Measurements from ENCODE around the gene HSD3B1.

The HSD3B1 gene

DNA sequence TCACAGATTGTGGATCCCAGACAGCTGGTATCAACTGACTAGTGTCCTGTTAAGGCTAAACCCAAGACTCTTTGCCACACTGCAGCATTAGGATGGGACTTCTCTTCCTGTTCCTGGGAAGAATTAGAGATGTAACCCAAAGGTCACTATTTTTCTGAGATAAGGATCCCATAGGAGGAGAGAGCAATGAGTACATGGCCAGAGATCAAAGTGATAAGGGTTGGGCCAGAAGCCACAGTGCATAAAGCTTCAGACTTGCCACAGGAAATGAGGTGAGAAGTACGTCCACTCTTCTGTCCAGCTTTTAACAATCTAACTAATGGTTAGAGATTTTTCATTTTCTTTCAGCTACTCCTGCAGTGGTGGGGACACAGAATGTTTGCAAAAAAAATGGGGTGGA lies at the start of gene HSD3B1:
TSS of gene HSD3B1 (plus strand) at position 270 of the 400 bp plus-strand sequence. CDS start 267 bp downstream, outside the sequence.
- DNase-seq = no peak

DNA sequence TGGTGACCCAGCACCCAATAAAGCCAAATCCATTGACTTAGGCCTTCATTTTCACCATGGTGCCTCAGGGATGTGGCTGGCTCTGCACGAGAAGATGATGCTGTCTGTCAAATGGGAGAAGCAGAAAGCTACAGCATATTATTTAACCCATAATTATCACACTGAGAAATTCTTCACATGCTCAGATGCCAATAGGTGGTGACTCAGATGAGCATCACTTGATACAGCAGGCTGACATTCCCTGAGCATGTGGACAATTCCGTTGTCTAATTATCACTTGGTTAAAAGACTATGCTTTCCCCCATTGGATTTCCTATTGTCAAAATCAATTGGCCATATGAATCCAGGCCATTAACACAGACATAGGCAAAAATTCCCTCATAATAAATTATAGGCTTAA lies 44.0 kb upstream of the HSD3B1 start:
- DNase-seq = no peak

DNA sequence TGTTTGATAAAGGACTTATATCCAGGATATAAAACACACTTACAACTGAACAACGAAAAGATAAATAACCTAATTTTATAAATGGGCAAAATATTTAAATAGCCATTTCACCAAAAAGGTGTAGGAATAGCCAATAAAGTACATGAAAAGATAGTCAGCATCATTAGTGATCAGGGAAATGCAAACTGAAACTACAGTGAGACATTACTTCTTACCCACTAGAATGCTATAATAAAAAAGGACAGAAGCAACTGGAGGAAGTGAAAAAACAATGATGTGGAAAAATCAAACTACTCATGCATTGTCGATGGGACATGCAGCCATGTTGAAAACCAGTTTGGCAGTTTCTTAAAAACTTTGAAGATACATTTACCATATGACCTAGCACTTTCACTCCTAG lies 43.4 kb upstream of the HSD3B1 start:
- DNase-seq = no peak

DNA sequence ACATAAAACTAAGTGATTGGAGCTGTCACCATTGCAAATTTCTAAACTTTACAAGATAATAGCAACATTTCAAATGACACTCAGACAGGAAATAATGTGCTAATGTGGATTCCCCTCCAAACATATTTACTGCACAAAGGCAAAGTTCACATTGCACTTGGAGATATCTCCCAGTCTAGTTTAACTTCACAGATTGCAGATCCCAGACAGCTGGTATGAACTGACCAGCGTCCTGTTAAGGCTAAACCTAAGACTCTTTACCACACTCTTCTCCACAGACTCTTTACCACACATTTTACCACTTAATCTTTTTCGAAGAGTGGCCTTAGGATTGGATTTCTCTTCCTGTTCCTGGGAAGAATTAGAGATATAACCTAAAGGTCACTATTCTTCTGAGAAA lies 40.6 kb upstream of the HSD3B1 start:
- no peak for DNase-seq

DNA sequence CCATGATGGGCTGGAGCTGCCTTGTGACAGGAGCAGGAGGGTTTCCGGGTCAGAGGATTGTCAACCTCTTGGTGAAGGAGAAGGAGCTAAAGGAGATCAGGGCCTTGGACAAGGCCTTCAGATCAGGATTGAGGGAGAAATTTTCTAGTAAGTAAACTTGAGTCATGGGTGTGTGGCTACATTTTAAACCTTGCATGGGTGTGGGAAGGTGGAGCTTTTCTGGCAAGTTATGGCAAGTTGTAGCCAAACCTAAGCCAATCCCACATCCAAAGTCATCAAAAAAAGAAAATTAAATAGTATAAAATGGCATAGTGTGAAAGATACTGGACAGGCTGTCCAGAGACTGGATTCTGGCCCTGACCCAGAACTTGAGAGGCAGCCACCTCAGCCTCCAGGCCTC lies 39.8 kb upstream of the HSD3B1 start:
- no peak for DNase-seq

DNA sequence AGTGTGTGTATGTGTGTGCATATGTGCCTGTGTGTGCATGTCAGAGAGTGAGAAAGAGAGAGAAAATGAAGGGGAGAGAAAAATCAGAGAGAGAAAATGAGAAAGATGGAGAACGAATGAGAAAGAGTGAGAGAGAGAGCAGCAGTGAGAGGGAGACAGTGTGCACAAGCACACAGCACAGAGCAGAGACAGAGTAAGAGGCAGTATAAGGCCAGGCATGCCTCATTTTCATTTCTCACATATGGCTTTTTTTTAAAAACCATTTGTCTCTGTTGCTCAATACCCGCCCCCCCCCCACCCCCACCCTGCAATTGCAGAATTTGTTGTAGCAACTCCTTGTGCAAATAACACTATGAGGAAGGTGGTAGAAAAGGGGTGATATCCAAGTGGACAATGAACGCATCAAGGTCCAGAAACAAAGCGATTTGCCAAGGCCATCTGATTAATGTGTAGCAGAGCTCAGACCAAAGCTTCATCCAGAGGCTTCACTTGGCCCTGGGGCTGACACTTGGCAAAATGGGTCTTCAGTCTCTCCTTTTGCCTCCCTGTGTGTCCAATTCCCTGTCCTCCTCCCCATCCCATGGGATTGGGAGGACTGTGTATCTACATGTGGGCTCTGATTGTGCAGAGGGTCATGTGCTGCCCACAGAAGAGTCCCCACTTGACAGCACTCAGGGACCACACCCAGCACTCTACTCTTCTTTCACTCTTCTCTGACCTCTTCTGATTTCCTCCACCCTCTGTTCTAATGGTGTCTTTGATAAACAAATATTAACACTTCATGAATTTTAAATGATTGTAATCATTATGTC lies 38.9 kb upstream of the HSD3B1 start:
- no peak for DNase-seq

DNA sequence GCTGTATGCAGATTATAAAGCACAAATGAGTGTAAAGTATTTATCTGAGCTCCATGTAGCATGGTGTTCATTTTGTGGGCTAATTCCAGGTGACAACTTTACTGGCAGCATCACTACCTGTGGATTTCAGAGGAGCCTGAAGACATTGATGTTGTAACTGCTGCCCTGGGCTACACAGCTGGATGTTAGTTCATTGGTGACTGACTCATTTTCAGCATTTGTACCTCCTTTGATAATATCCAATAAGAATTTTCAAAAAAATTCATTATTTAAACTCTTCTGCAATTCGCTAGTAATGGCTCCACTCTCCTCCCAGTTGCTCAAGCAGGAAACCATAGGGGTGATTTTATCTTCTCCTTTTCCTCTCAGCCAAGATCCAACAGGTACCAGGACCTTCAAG lies 37.3 kb upstream of the HSD3B1 start:
- no peak for DNase-seq

DNA sequence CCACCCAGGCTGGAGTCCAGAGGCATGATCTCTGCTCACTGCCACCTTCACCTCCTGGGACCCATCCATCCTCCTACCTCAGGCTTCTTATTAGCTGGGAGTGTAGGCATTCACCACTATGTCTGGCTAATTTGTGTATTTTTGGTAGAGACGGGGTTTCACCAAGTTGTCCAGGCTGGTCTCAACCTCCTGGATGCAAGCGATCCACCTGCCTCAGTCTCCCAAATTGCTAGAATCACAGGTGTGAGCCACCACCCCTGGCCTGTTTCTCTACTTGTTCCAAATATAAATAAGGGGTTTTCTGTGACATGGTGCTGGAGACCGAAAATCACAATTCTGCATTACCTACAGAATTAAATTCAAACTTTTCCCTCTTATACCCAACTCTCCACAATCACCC lies 36.6 kb upstream of the HSD3B1 start:
- DNase-seq = no peak

DNA sequence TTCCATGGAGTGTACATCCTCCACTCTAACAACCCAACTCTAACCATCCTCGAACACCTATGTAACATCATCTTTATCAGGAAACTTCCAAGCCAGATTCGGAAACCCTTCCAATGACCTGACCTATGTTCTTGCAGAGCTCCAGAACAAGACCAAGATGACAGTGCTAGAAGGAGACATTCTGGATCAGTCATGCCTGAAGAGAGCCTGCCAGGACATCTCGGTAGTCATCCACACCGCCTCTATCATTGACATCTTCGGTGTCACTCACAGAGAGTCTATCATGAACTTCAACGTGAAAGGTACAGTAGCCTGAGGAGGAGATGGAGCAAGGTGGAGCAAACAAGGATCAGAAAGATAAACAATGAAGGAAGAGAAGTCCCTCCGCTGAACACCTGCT lies 36.1 kb upstream of the HSD3B1 start:
- no peak for DNase-seq

DNA sequence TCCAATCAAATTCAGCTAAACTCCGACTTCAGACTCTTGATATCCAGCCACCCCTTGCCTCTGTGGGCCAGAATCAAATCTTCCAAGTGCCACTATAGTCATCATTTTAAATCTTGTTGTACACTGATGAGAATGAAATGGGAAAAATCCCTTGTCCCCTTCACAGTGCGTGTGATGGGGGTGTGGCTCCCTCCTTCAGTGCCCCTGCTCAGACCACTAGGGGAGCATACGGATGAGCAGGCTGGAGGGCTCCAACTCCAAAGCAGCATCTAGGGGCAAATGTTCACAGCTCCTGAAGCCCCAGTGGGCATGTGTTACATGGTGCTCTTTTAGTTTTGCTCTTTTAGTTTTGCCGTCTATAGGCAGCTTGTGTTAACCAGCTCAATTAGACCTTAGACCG lies 35.4 kb upstream of the HSD3B1 start:
- no peak for DNase-seq

DNA sequence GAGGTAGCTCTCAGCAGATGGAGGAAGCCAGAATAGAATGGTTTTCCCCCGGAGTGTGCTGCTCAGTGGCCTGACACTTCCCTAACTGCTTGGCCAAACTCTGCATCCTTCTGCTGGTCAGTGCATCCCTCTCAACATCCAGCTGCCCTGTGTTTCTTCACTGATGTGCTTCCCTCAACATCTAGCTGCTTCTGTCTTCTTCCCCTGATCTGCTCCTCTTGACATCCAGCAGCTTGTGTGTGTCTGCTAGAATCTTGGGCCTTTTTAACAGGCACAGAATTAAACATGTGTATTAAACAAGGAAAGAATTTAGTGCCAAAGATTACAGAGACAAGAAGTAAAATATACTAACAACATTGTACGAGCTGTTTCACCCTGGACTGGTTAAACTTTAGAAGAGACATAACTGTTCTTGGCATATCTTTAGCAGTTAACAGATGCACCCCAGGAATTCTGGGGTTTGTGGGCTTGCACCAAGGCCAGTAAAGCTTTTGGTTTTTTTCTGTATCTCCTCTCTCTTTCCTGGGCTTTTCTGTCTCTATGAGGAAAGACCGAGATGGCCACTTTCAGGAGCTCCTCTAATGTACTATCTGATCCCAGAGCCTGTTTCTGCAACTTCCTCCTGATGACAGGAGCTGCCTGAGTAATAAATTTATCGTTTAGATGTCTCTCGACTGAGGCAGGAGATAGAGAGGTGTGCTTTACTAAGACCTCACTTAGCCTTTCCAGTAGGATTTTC lies 34.8 kb upstream of the HSD3B1 start:
- DNase-seq = no peak

DNA sequence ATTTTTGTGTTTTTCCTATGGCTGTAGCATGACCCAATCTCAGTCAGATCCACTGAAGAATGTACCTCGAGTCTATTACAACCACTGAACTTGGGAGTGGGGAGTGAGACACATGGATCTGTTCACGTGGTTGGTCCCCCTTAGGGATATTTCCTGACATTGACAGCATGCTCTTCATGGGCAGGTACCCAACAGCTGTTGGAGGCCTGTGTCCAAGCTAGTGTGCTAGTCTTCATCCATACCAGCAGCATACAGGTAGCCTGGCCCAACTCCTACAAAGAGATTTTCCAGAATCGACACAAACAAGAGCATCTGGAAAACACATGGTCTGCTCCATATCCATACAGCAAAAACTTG lies 34.2 kb upstream of the HSD3B1 start:
- DNase-seq = no peak

DNA sequence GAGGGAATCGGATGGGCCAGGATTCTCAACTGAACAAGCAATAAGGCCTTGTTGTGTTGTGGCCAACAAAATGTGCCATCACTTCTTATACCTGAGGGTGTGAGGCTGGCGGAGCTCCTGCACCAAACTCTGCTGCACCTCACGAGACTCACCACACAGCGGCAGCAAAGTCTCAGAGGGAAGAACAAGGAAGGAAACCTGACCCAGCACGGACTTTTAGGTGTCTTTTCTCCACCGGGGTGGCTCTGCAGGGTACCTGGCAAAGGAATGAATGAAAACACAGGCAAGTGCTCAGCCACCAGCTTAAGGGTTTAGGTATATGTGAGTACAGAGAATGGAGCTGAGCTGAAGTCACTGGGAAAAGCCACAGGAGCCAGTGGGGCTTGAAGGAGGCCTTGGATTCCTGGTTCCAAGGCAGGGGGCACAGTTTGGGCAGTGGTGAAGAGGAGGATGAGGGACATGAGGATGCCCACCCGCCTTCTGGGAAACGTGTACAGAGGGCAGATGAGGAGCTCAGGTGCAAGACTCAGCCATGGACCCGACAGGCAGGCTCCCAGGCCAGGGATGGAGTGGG lies 31.1 kb upstream of the HSD3B1 start:
- DNase-seq = peak in 1 of 2 donors; percentile 42

DNA sequence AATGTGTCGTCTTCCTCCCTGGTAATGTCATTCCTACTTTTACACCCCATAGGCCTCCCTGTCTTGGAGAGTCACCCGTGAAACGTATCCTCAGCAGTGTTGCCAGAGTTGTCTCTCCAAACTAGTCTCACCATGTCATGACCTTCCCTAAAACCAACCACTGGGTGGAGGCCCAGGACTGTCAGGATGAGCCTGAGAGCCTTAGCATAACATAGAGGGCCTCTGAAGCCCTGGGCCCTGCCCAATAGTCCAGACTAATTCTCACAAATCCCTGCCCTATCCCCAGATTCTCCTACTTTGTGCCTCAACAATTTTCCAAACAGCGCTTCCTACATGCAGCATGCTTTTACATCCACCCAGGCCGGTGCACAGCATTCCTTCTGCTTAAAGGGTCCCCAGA lies 29.3 kb upstream of the HSD3B1 start:
- DNase-seq = no peak

DNA sequence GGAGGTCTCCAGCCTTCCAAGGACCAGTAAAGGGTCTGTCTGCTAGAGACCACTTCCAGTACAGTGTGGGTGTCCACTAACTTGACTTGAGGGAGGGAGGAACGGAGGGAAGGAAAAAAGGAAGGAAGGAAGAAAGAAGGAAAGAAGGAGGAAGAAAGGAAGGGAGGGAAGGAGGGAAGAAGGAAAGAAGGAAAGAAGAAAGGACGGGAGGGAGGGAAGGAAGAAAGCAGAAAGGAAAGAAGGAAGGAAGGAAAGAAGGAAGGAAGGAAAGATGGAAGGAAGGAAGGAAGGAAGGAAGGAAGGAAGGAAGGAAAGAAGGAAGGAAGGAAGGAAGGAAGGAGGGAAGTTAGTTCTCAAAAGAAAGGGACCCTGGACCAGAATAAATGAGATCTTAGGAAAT lies 26.8 kb upstream of the HSD3B1 start:
- no peak for DNase-seq

DNA sequence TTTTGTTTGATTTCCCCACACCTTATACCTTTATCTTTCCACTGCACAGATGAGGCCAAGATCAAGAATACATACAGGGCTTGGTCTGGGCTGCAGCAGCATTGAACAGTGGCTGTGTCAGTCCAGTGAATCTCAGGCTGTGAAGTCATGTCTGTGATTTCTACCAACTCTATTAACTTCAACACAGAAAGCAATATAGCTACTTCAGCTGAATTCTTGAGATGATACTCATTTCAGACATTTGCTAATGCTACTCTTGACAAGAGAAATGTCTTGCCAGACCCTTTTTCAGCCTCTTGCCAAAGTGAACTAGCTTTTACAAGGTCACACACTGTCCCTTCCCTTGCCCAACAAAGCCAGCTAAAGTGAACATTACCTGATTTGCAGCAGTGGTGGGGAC lies 25.1 kb upstream of the HSD3B1 start:
- no peak for DNase-seq

DNA sequence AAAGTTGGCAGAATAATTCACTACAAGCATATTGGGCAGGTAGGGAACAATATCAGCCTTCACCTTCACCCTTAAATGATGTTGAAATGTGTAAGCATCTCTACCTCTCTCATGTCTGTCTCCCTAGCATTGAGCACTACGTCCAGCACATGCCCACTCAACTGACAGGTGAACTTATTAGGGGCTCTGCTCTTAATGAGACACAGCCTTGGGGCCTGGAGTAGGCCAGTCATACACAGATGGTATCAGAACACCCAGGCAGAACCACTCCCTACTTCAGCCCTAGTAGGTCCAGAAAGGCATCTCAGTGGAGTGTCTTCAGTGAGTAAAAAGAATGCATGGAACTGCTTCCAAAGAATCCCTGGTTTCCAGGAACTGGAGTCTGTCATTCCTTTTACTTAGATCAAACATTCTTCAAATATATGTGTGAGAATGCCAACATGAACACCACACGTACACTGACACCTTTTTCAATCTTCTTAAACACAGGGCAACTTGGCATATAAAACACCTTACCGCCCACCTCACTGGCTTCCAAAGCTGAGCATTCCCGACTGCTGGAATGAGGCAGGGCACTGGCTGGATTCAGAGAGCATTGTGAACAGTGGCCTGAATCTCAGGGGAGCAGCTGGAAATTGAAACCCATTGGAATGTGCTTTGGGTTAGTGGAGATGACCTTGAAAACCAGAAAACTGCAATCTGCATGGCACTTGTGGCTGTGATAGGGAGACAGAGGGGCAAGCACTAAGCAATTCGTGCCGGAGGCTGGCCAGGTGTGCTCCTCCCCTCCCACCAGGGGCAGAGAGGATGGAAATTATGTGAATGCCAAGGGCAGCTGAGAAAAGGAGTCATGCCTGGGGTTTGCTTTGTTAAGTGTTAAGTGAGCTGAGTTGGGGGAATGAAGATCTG lies 24.2 kb upstream of the HSD3B1 start:
- DNase-seq = no peak

DNA sequence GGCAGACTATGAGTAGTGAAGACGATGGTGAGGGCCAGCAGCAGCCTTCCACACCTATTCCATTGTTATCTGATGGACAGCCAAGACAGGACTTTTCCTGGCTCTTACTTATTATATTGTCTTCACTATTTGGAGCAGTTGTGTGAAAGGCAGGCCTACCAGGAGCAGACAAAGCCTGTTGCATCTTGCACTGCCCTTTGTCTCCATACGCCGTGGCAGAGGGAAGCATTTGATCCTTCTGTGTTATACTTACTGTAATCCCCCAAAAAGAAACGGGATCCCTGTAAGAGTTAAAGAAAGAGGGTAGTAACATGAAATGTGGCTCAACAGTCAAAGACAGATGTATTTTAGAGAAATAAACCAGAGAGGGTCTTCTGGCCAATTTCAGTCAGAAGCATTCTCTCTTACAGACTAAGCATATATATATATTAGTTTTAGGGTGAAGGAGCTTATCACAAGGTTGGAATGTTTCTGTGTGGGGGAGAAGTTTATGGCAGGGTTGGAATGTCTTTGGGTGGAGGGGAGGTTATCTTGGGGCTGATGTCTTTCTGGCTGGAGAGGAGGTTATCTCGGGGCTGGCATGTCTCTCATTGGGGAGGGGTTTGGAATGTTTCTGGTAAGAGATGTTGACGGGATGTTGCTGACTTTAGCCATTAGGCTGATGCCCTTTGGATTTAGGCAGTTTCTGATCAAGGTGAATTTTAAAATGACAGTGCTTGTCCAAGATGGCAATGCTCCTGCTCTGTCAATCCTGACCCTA lies 23.4 kb upstream of the HSD3B1 start:
- DNase-seq = no peak

DNA sequence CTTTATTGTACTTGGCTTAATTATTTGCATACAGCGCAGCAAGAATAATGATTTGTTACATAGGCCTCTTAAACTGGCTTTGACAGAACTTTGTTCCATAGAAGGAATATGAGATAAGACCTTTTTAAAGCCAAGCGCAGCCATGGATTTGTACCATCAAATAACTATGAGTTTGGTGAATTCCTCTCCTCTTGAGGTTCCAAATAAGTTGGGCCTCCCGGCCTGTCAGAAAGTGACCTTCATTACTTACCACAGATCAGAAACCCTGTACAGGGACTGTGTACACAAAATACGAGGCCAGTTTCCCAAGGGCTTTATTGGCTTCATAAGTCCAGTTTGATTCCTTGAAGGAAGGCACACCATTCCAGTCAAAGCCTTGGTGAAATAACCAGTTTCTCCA lies 21.8 kb upstream of the HSD3B1 start:
- no peak for DNase-seq

DNA sequence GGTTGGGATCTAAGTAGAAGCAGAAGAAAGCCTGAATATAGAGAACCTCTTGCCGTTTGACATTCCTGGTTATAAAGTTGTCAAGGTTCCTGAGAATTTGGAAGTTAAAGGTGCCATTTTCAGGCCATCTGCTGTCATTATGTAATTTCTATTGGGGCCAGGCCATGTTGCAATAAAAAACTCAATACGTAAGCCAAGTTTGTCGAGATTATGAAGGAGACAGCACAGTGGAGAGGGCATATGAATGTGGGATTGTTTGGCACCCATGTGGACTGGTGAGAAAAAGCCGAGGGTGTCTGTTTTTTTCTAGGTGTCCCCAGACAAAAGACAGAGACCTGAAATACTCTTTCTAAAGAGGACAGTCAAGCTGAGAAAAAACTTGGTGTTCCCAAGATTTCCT lies 18.8 kb upstream of the HSD3B1 start:
- DNase-seq = no peak

DNA sequence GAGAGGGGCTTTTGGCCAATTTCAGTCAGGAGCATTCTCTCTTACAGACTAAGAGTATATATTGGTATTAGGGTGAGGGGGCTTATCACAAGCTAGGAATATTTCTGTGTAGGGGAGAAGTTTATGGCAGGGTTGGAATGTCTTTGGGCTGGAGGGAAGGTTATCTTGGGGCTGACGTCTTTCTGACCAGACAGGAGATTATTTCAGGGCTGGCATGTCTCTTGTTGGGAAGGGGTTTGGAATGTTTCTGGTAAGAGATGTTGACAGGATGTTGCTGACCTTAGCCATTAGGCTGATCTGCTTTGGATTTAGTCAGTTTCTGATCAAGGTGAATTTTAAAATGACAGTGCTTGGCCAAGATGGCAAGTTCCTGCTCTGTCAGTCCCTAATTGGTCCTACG lies 17.8 kb upstream of the HSD3B1 start:
- DNase-seq = no peak

DNA sequence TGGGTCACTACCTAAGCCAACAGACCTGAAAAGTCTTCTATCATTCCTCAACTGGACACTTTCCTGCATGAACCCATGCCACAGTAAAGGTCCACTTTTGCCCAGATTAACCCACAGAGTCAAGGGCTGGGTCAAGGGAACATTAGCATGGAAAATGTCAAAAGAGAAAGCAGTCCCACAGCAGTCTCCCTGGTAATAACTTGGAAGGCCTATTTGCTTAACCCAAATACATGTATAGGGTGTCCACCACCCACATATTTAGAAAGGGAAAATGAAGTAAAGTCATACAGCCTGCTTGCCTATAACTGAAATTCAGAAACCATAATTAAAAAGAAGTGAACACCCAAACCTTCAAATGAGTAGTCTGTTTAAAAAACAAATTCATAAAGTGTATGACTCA lies 16.1 kb upstream of the HSD3B1 start:
- DNase-seq = no peak

All from stimulated activated CD4-positive, alpha-beta T cell treated with anti-CD3 and anti-CD28 coated beads, Interleukin-2, amount 100 ng/mL, for 24 hours (primary cell).